Activated CD4-positive, alpha-beta memory T cell treated with anti-CD3 and anti-CD28 coated beads for 36 hours (primary cell): Measurements from ENCODE around the gene ATG4A. TPM values are rescaled to one million over a fixed set of nuclear protein-coding genes. Genes with fewer than 3 reads are reported as not detected.

Experiments
- CTCF ChIA-PET: fragments of 350-600 bp; sonication (Branson Sonifier 250); formaldehyde crosslinking; loops from one replicate; lab custom pipeline; 2021; ENCODE audit warnings: antibody characterized with exemption, inconsistent platforms; lab: Charles Lee
- POLR2A ChIA-PET: fragments of 350-600 bp; sonication (Branson Sonifier 250); formaldehyde crosslinking; loops from one replicate; lab custom pipeline; 2021; ENCODE audit warnings: antibody characterized with exemption; lab: Charles Lee
- DNase-seq: peaks from one replicate; pipeline ENCODE4 v3.0.0-alpha.2; 2020
- H3K27ac Mint-ChIP-seq: one replicate; pipeline ENCODE4 v1.8.0; 2021; ENCODE audit warnings: mixed read lengths
- H3K27me3 Mint-ChIP-seq: one replicate; pipeline ENCODE4 v1.8.0; 2021; ENCODE audit warnings: mixed read lengths
- H3K36me3 Mint-ChIP-seq: one replicate; pipeline ENCODE4 v1.8.0; 2021; ENCODE audit warnings: mixed read lengths
- H3K4me1 Mint-ChIP-seq: one replicate; pipeline ENCODE4 v1.8.0; 2021; ENCODE audit warnings: low read depth, mixed read lengths
- H3K4me3 Mint-ChIP-seq: one replicate; pipeline ENCODE4 v1.8.0; 2021; ENCODE audit warnings: mild to moderate bottlenecking, mixed read lengths
- H3K9me3 Mint-ChIP-seq: one replicate; pipeline ENCODE4 v1.8.0; 2021; ENCODE audit warnings: mixed read lengths
- intact Hi-C: fragments of 100-400 bp; cut with micrococcal nuclease; formaldehyde crosslinking; loops from one replicate; pipeline ENCODE4 v1.15.1; 2023
- total RNA-seq, 2 experiments: library from RNA; stranded (reverse); gene quantifications; one replicate each; pipeline ENCODE4 v1.2.3, GENCODE V29; 2021

Gene ATG4A
- total RNA-seq, 2 experiments from 2014 or later: 8.7 to 9.7 TPM

DNA sequence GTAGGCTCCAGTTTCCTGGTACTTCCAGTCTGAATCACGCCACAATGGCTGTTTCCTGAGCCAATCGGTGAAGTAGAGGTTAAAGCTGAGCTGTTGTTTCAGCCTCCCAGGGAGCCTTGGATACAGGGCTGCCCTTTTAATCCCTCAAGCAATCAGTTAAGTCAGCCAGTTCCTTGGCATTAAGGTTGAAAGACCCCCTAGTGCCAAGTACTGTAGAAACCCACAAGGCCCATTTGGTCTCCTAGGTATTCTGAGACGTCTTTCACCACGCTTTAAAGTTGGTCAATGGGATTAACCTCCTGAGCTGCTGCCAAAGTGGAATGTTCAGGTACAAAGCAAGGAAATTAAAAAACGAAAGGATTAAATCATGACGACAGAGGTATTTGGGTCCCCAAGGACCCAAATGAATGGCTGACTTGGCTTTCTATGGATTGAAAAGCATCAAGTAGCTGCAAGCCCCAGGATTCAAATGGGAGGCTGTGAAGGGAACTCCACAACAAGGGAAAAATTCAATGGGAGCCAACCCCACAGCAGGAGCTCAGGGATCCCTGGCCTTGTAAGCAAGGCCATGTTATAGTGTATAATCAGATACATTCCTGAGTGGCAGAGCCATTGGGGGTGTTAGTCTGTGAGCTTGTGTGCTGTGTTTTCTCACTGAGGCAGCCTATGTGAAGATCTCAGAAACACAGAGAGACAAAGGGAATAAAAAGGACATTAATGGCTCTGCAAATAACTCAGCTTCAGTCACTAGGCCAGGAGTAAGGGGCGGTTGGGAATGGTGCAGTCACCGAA, 86.0 kb downstream of the ATG4A start:
- no peaks in the 10 kb centered on the region for H3K36me3 Mint-ChIP-seq
- no peaks in the 10 kb centered on the region for H3K4me1 Mint-ChIP-seq
- intact Hi-C loops: no loop called here
- no peak overlapping the region for H3K27ac Mint-ChIP-seq
- H3K4me3 Mint-ChIP-seq: no peak overlapping the region
- no peaks in the 10 kb centered on the region for H3K27me3 Mint-ChIP-seq
- CTCF ChIA-PET: no interaction called here
- POLR2A ChIA-PET: no interaction called here
- no peak for DNase-seq
- no peaks in the 10 kb centered on the region for H3K9me3 Mint-ChIP-seq

DNA sequence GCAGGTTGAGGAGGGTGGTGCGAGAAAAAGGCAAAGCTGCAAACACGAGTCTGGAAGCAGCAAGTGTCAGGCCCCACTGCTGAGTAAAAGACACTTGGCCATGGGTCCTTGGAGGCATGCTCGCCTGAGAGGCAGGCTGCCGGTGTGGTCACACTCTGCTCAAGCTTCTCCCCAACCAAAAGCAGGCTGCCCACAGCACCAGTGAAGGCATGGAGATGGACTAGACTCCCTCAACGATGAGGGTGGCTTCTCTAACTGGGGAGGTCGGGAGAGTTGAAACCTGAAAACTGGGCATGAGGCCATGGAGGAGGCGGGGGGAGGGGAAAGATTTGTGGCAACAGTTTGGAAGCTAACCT, 86.5 kb downstream of the ATG4A start:
- H3K4me1 Mint-ChIP-seq: no peaks in the 10 kb centered on the region
- ChIA-PET CTCF (no interaction called here), POLR2A (no interaction called here)
- no peaks in the 10 kb centered on the region for H3K36me3 Mint-ChIP-seq
- no peak overlapping the region for H3K4me3 Mint-ChIP-seq
- no peak for DNase-seq
- no peaks in the 10 kb centered on the region for H3K27me3 Mint-ChIP-seq
- H3K27ac Mint-ChIP-seq: no peak overlapping the region
- intact Hi-C loops: no loop called here
- no peaks in the 10 kb centered on the region for H3K9me3 Mint-ChIP-seq

DNA sequence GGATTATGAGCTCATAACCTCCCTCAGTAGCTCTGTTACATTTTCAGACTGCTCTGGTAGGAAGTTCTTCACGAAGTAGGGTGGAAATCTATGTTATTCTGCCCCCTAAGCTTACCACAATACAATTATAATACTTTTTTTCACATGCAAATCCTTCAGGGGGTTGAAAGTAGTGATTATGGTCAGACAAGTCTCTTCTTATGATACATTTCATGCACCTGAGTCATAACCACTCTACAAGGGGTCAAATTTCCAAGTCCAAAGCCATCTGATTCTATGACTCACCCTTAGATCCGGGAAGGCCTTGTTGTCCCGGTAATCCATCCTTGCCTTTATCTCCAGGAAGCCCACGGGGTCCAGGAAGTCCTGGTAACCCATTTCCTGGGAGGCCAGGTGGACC, 95.2 kb downstream of the ATG4A start:
- ChIA-PET CTCF (no interaction called here), POLR2A (no interaction called here)
- Mint-ChIP-seq H3K27me3 (peaks cover 2% of the 10 kb centered on the region), H3K9me3 (no peaks in the 10 kb centered on the region), H3K4me3 (no peak overlapping the region), H3K36me3 (no peaks in the 10 kb centered on the region), H3K27ac (no peak overlapping the region), H3K4me1 (no peaks in the 10 kb centered on the region)
- intact Hi-C loops: no loop called here
- DNase-seq: no peak

DNA sequence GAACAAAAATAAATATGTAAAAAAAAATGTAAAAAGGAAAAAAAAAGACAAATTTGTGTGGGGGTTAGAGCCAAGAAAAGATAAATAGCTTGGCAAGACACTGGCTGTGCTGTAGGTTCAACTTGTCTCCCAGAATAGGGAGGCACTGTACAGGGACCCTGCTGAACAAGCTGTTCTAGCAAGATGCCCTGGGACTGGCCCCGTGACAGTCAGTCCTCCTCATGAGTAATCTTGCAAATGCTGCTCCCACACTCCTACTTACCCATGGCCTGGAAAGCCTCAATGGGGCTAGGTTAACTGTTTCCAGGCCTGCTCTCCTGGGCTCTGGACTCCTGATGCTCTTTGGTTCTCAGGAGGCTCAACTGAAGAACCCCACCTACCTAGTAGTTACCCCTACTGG, 106.8 kb downstream of the ATG4A start:
- no peaks in the 10 kb centered on the region for H3K36me3 Mint-ChIP-seq
- ChIA-PET CTCF (no interaction called here), POLR2A (no interaction called here)

DNA sequence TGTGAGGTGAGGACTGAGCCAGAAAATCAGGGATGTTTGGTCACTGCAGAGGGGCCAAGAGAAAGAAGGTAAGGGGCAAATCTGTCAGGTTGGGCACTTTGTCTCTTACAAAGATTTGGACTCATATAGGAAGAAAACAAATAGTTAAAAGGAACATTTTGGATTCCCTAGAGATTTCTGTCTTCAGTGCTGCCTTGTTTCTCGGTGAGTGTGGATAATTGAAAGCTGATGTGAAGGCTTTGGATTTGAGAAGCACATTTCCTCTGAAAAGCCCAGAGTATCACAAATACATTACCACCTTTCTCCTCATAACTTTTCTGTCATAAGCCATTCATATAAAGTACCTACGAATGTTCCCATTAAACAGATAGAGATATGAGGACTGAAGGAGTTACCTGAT, 107.5 kb downstream of the ATG4A start:
- POLR2A ChIA-PET: no interaction called here
- Mint-ChIP-seq H3K36me3 (no peaks in the 10 kb centered on the region), H3K4me3 (no peak overlapping the region), H3K27ac (no peak overlapping the region), H3K9me3 (no peaks in the 10 kb centered on the region), H3K27me3 (peaks cover 1% of the 10 kb centered on the region), H3K4me1 (no peaks in the 10 kb centered on the region)
- DNase-seq: no peak
- intact Hi-C loops: no loop called here
- CTCF ChIA-PET: interaction anchor here (1.4 kb wide), 1 partner anchor 18 kb away, joined by 3 read pairs; no protein-coding TSS in a partner anchor

More for the DNA sequence above, 106.8 kb downstream of the ATG4A start:
- Mint-ChIP-seq H3K27ac (no peak overlapping the region), H3K27me3 (peaks cover 1% of the 10 kb centered on the region), H3K9me3 (no peaks in the 10 kb centered on the region), H3K4me3 (no peak overlapping the region), H3K4me1 (no peaks in the 10 kb centered on the region)
- no peak for DNase-seq
- intact Hi-C loops: no loop called here

DNA sequence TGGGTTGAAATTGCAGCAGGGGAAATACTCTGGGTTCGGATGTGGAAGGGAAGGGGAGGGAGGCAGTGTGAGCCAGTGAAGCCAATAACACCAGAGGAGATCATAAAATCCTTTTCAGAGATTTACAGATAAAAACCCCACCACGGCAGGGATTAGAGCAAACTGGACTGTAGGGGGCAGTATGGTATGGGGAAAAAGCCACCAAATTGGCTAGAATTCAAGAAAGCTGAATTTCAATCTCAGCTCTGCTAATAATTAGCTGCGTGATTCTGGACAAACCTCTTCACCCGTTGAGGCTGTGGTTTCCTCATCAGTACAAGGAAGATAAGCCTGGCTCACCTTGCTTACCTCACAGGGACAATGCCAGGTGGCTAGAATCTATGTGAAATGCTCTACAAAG, 108.1 kb downstream of the ATG4A start:
- H3K4me3 Mint-ChIP-seq: no peak overlapping the region
- ChIA-PET POLR2A (no interaction called here), CTCF (interaction anchor here (1.4 kb wide), 1 partner anchor 17 kb away, joined by 3 read pairs; no protein-coding TSS in a partner anchor)
- no peaks in the 10 kb centered on the region for H3K9me3 Mint-ChIP-seq
- H3K4me1 Mint-ChIP-seq: no peaks in the 10 kb centered on the region
- intact Hi-C loops: no loop called here
- no peak overlapping the region for H3K27ac Mint-ChIP-seq
- H3K27me3 Mint-ChIP-seq: peaks cover 1% of the 10 kb centered on the region
- DNase-seq: no peak
- no peaks in the 10 kb centered on the region for H3K36me3 Mint-ChIP-seq

DNA sequence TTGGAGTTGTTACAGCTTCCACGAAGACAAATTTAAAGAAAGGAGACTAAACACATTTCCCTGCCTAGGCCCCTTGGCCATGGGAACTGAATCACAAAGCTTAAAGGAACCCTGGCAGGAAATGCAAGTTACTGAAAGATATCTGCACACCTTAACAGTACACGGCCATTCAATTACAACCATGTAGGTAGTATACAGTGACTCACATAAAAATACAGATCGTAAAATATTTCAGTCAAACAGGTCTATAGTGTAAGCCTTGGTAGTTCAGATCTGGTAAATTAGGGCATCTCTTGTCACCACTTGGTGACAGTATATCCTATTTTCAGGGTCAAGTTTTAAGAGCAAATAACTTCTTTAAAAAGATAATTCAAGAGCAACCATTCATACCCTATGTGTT, 112.0 kb downstream of the ATG4A start:
- ChIA-PET POLR2A (no interaction called here), CTCF (no interaction called here)
- no peak overlapping the region for H3K4me3 Mint-ChIP-seq
- no peak for DNase-seq
- intact Hi-C loops: no loop called here
- no peak overlapping the region for H3K27ac Mint-ChIP-seq
- no peaks in the 10 kb centered on the region for H3K4me1 Mint-ChIP-seq
- H3K9me3 Mint-ChIP-seq: no peaks in the 10 kb centered on the region
- H3K27me3 Mint-ChIP-seq: peaks cover 1% of the 10 kb centered on the region
- H3K36me3 Mint-ChIP-seq: no peaks in the 10 kb centered on the region

Other genes starting within 250 kb of the ATG4A start
- not detected for gene TEX13B, start 109.4 kb upstream of the ATG4A start, total RNA-seq
- 1 to 10 TPM; 1.1 to 1.2 TPM for gene VSIG1, start 46.7 kb upstream of the ATG4A start, total RNA-seq
- gene PSMD10, start 236 bp upstream of the ATG4A start, total RNA-seq: 10 to 100 TPM; 52.6 to 63.5 TPM